ENCODE measurements around the gene TNFSF10. TPM values are rescaled to one million over a fixed set of nuclear protein-coding genes. Genes with fewer than 3 reads are reported as not detected.

Gene TNFSF10
- total RNA-seq, 1 experiment from 2014 or later: 2.2 TPM

GRCh38 chr3:172519740-172520139, 3.5 kb downstream of the TNFSF10 start:
- H3K27ac ChIP-seq (ENCODE audit: low read length): no peak overlapping the region
- peaks cover 25% of the 10 kb centered on the region for H3K4me1 ChIP-seq (ENCODE audit: control insufficient read depth, insufficient read depth, low read length)
- intact Hi-C loops (cut with micrococcal nuclease; ENCODE audit: unreplicated experiment) (no loop called here), in situ Hi-C loops (cut with HindIII; ENCODE audit: low pct_unique_long_range_greater_than_20kb, low sequenced_read_pairs) (no loop called here)
- ATAC-seq: no peak
- H3K36me3 ChIP-seq (ENCODE audit: control insufficient read depth, insufficient read depth, low read length): no peaks in the 10 kb centered on the region
- no peaks in the 10 kb centered on the region for H3K9me3 ChIP-seq (ENCODE audit: control insufficient read depth, insufficient read depth, low read depth, low read length)
- no peak for DNase-seq (ENCODE audit: low read depth, low spot score)
- POLR2A ChIA-PET: interaction anchor here (0.6 kb wide), 1 partner anchor 789 kb away, joined by 4 read pairs; no protein-coding TSS in a partner anchor
- CTCF ChIA-PET: no interaction called here
- no peak overlapping the region for H3K4me3 ChIP-seq (ENCODE audit: low read depth in 2 of 2, low read length in 2 of 2)
- BruUV-seq (replicated peaks): no TSS peak
- TF ChIP-seq POLR2AphosphoS5 (IDR thresholded peaks at IDR 0.05; ENCODE audit: low read depth, low read length): no peak
- no peak for TF ChIP-seq CTCF (IDR thresholded peaks at IDR 0.05)
- TF ChIP-seq REST (IDR thresholded peaks at IDR 0.05; ENCODE audit: insufficient read depth in 1 of 2, low read depth in 2 of 2, low read length in 1 of 2): no peak
- TF ChIP-seq SIN3A (IDR thresholded peaks at IDR 0.05; ENCODE audit: borderline replicate concordance, insufficient read depth, low read depth, low read length): no peak
- TF ChIP-seq TCF7L2 (IDR thresholded peaks at IDR 0.05; ENCODE audit: low read depth, low read length): no peak
- no peaks in the 10 kb centered on the region for H3K27me3 ChIP-seq (ENCODE audit: control insufficient read depth, insufficient read depth, low read length)

GRCh38 chr3:172518929-172519640, 4.1 kb downstream of the TNFSF10 start:
- H3K4me3 ChIP-seq (ENCODE audit: low read depth in 2 of 2, low read length in 2 of 2): no peak overlapping the region
- ChIA-PET POLR2A (no interaction called here), CTCF (no interaction called here)
- H3K27ac ChIP-seq (ENCODE audit: low read length): no peak overlapping the region
- ATAC-seq: no peak
- BruUV-seq (replicated peaks): no TSS peak
- H3K4me1 ChIP-seq (ENCODE audit: control insufficient read depth, insufficient read depth, low read length): peaks cover 29% of the 10 kb centered on the region
- no peaks in the 10 kb centered on the region for H3K27me3 ChIP-seq (ENCODE audit: control insufficient read depth, insufficient read depth, low read length)
- intact Hi-C loops (cut with micrococcal nuclease; ENCODE audit: unreplicated experiment): no loop called here
- in situ Hi-C loops (cut with HindIII; ENCODE audit: low pct_unique_long_range_greater_than_20kb, low sequenced_read_pairs): no loop called here
- DNase-seq (ENCODE audit: low read depth, low spot score): no peak
- H3K9me3 ChIP-seq (ENCODE audit: control insufficient read depth, insufficient read depth, low read depth, low read length): no peaks in the 10 kb centered on the region
- TF ChIP-seq SIN3A (IDR thresholded peaks at IDR 0.05; ENCODE audit: borderline replicate concordance, insufficient read depth, low read depth, low read length): no peak
- no peak for TF ChIP-seq POLR2AphosphoS5 (IDR thresholded peaks at IDR 0.05; ENCODE audit: low read depth, low read length)
- TF ChIP-seq REST (IDR thresholded peaks at IDR 0.05; ENCODE audit: insufficient read depth in 1 of 2, low read depth in 2 of 2, low read length in 1 of 2): no peak
- TF ChIP-seq CTCF (IDR thresholded peaks at IDR 0.05): no peak
- TF ChIP-seq TCF7L2 (IDR thresholded peaks at IDR 0.05; ENCODE audit: low read depth, low read length): no peak
- no peaks in the 10 kb centered on the region for H3K36me3 ChIP-seq (ENCODE audit: control insufficient read depth, insufficient read depth, low read length)

Measured in Panc1 (cell line).